ENCODE results near the gene PTP4A2. TPM values are rescaled to one million over a fixed set of nuclear protein-coding genes. Genes with fewer than 3 reads are reported as not detected.

The PTP4A2 gene
- total RNA-seq, 1 donor from 2014 or later: 271 TPM

DNA sequence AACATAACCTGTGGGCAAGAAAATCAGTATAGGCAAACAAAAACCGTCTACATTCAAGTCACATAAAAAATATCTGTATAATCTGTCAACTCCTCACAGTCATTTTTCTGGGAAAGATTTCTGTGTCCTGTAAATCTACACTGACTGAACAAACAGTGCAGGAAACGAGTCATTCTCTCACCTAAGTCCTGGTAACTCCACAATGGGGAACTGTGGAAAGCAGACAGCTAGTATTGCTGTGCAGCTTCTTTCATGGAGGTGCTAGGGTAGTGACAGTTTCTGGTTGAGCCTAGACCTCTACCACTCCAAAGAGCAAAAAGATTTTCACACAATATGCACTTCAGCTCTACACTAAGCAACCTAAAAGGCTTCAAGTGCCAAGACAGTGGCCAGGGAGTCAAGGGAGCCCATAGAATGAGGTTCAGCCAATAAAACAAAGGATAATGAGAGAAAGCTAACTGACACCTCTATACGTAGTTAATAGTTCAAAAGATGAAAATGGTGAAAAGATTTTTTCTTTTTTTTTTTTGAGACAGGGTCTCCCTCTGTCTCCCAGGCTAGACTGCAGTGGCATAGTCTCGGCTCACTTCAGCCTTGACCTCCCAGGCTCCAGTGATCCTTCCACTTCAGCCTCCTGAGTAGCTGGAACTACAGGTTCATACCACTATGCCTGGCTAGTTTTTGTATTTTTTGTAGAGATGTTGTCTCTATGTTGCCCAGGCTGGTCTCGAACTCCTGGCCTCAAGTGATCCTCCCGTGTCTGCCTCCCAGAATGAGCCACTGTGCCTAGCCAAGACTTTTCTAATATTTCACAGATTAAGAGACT, 5.5 kb downstream of the PTP4A2 start:
- Mint-ChIP-seq H3K9me3 (ENCODE audit: unreplicated experiment) (no peaks in the 10 kb centered on the region), H3K36me3 (ENCODE audit: low read depth, unreplicated experiment) (no peaks in the 10 kb centered on the region), H3K4me3 (ENCODE audit: unreplicated experiment) (peak overlapping the region; percentile 20), H3K27me3 (ENCODE audit: low read depth, unreplicated experiment) (no peaks in the 10 kb centered on the region), H3K4me1 (ENCODE audit: low read depth, unreplicated experiment) (peaks cover 53% of the 10 kb centered on the region), H3K27ac (ENCODE audit: unreplicated experiment) (peak overlapping the region; percentile 86)
- Histone ChIP-seq H4K20me1 (ENCODE audit: insufficient read depth, low read length) (peaks cover 91% of the 10 kb centered on the region), H2AFZ (ENCODE audit: low read depth, low read length) (no peak overlapping the region), H3K9me3 (ENCODE audit: insufficient read depth, low read depth, low read length) (no peaks in the 10 kb centered on the region), H3K4me3 (ENCODE audit: insufficient read depth, low read depth, low read length) (no peak overlapping the region), H3K4me2 (ENCODE audit: low read length) (peak overlapping the region; percentile 69), H3K27me3 (ENCODE audit: insufficient read depth, low read length) (no peaks in the 10 kb centered on the region), H3K9ac (ENCODE audit: low read length) (peak overlapping the region; percentile 14), H3K36me3 (ENCODE audit: insufficient read depth, low read length) (no peaks in the 10 kb centered on the region), H3K27ac (ENCODE audit: low read depth, low read length) (peak overlapping the region; percentile 24), H3K79me2 (ENCODE audit: insufficient read depth, low read length) (peaks cover 100% of the 10 kb centered on the region), H3K4me1 (ENCODE audit: insufficient read depth, low read length) (peaks cover 48% of the 10 kb centered on the region)
- FAIRE-seq (no peak), DNase-seq (ENCODE audit: low read depth) (no peak)
- TF ChIP-seq EZH2 (IDR thresholded peaks at IDR 0.05; ENCODE audit: insufficient read depth, low read length): no peak
- TF ChIP-seq, protein P1, sequence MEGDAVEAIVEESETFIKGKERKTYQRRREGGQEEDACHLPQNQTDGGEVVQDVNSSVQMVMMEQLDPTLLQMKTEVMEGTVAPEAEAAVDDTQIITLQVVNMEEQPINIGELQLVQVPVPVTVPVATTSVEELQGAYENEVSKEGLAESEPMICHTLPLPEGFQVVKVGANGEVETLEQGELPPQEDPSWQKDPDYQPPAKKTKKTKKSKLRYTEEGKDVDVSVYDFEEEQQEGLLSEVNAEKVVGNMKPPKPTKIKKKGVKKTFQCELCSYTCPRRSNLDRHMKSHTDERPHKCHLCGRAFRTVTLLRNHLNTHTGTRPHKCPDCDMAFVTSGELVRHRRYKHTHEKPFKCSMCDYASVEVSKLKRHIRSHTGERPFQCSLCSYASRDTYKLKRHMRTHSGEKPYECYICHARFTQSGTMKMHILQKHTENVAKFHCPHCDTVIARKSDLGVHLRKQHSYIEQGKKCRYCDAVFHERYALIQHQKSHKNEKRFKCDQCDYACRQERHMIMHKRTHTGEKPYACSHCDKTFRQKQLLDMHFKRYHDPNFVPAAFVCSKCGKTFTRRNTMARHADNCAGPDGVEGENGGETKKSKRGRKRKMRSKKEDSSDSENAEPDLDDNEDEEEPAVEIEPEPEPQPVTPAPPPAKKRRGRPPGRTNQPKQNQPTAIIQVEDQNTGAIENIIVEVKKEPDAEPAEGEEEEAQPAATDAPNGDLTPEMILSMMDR (IDR thresholded peaks at IDR 0.05; ENCODE audit: insufficient read depth, low read depth, low read length): no peak

DNA sequence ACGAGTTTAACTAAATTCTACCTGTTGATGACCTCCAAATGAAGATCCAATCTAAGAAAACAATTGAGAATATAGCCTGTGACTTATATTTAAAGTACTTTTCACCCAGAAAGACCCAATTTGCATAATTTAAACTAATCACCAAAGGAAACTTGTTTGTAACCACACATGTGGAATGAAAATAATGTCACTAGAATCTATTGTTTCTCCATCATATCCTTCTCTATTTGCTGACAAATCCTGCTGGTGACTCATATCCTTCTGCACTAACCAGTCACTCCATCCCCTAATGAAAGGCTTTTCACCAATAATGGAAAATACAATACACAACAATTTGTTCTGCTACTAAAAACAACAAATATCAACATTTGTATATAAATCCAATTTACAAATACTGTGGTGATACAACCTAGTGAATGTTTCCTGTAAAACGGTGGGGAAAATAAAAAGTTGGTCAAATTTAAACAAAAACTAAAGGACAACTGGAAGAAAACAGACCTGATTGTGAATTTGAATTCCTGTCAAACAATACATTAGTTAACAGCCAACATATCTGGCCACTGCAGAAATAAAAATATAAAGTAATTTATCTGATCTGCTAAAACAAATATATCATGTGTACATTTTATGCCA, 6.5 kb downstream of the PTP4A2 start:
- Histone ChIP-seq H3K36me3 (ENCODE audit: insufficient read depth, low read length) (no peaks in the 10 kb centered on the region), H4K20me1 (ENCODE audit: insufficient read depth, low read length) (peaks cover 93% of the 10 kb centered on the region), H3K27me3 (ENCODE audit: insufficient read depth, low read length) (no peaks in the 10 kb centered on the region), H3K9me3 (ENCODE audit: insufficient read depth, low read depth, low read length) (no peaks in the 10 kb centered on the region), H3K27ac (ENCODE audit: low read depth, low read length) (peak overlapping the region; percentile 24), H3K4me1 (ENCODE audit: insufficient read depth, low read length) (peaks cover 48% of the 10 kb centered on the region), H3K79me2 (ENCODE audit: insufficient read depth, low read length) (peaks cover 100% of the 10 kb centered on the region), H2AFZ (ENCODE audit: low read depth, low read length) (no peak overlapping the region), H3K4me2 (ENCODE audit: low read length) (peak overlapping the region; percentile 69), H3K4me3 (ENCODE audit: insufficient read depth, low read depth, low read length) (no peak overlapping the region), H3K9ac (ENCODE audit: low read length) (peak overlapping the region; percentile 14)
- no peaks in the 10 kb centered on the region for H3K27me3 Mint-ChIP-seq (ENCODE audit: low read depth, unreplicated experiment)
- DNase-seq (ENCODE audit: low read depth) (peak; percentile 62), FAIRE-seq (peak; percentile 26)
- no peaks in the 10 kb centered on the region for H3K9me3 Mint-ChIP-seq (ENCODE audit: unreplicated experiment)
- H3K4me3 Mint-ChIP-seq (ENCODE audit: unreplicated experiment): peak overlapping the region; percentile 65
- H3K36me3 Mint-ChIP-seq (ENCODE audit: low read depth, unreplicated experiment): no peaks in the 10 kb centered on the region
- H3K4me1 Mint-ChIP-seq (ENCODE audit: low read depth, unreplicated experiment): peaks cover 61% of the 10 kb centered on the region
- peak overlapping the region; percentile 86 for H3K27ac Mint-ChIP-seq (ENCODE audit: unreplicated experiment)
- TF ChIP-seq, protein P1 (IDR thresholded peaks at IDR 0.05; ENCODE audit: insufficient read depth, low read depth, low read length): no peak
- TF ChIP-seq EZH2 (IDR thresholded peaks at IDR 0.05; ENCODE audit: insufficient read depth, low read length): no peak
